Measurements from ENCODE around the gene BMF. TPM values are rescaled to one million over a fixed set of nuclear protein-coding genes. Genes with fewer than 3 reads are reported as not detected.
"Not testable (repeated sequence)": the region's sequence is repeated elsewhere in the genome, so short reads cannot be mapped to it uniquely, and the experiment has no call there.

BMF gene
- total RNA-seq, 2 experiments from 2014 or later = 4.8 to 11.1 TPM

- TF ChIP-seq CTCF (conservative IDR thresholded peaks at IDR 0.05; ENCODE audit: low read length) = no peak
- no peak for TF ChIP-seq EZH2phosphoT487 (IDR thresholded peaks at IDR 0.05; ENCODE audit: borderline replicate concordance, low read depth, low read length)
- Histone ChIP-seq H3K79me2 (ENCODE audit: insufficient read depth, low read depth, low read length) (no peaks in the 10 kb centered on the region), H3K4me3 (ENCODE audit: low read depth, low read length, poor library complexity, severe bottlenecking) (no peak overlapping the region), H3K36me3 (ENCODE audit: insufficient read depth, low read length) (no peaks in the 10 kb centered on the region), H2AFZ (ENCODE audit: low read length) (no peak overlapping the region), H4K20me1 (ENCODE audit: insufficient read depth, low read length) (no peaks in the 10 kb centered on the region), H3K4me2 (ENCODE audit: low read length) (no peak overlapping the region), H3K9me3 (ENCODE audit: low read length) (no peaks in the 10 kb centered on the region), H3K4me1 (ENCODE audit: insufficient read depth, low read length, poor library complexity, severe bottlenecking) (no peaks in the 10 kb centered on the region), H3K9me2 (ENCODE audit: insufficient read depth, low read length) (no peaks in the 10 kb centered on the region), H3K27ac (ENCODE audit: low read depth, low read length, poor library complexity, severe bottlenecking) (no peak overlapping the region)
- CTCF ChIA-PET (ENCODE audit: unreplicated experiment) = no interaction called here
- POLR2A ChIA-PET = interaction anchor here (1.1 kb wide), 1 partner anchor 90 kb away, joined by 3 read pairs; no protein-coding TSS in a partner anchor
- BruUV-seq (replicated peaks) = no TSS peak
- DNase-seq (ENCODE audit: low spot score) = no peak
- intact Hi-C loops (cut with micrococcal nuclease; ENCODE audit: unreplicated experiment) = no loop called here
Measured at GRCh38 chr15:40137303-40138200, 28.9 kb upstream of the BMF start.

GRCh38 chr15:40136470-40137302 is 28.0 kb upstream of the BMF start:
- H3K4me3 ChIP-seq (ENCODE audit: low read depth, low read length, poor library complexity, severe bottlenecking) = no peak overlapping the region
- ChIA-PET CTCF (ENCODE audit: unreplicated experiment) (no interaction called here), POLR2A (no interaction called here)
- no peaks in the 10 kb centered on the region for H3K36me3 ChIP-seq (ENCODE audit: insufficient read depth, low read length)
- no peak overlapping the region for H3K4me2 ChIP-seq (ENCODE audit: low read length)
- no peaks in the 10 kb centered on the region for H3K9me2 ChIP-seq (ENCODE audit: insufficient read depth, low read length)
- no peaks in the 10 kb centered on the region for H3K9me3 ChIP-seq (ENCODE audit: low read length)
- no peak overlapping the region for H3K27ac ChIP-seq (ENCODE audit: low read depth, low read length, poor library complexity, severe bottlenecking)
- H2AFZ ChIP-seq (ENCODE audit: low read length) = no peak overlapping the region
- no TSS peak for BruUV-seq (replicated peaks)
- H3K79me2 ChIP-seq (ENCODE audit: insufficient read depth, low read depth, low read length) = no peaks in the 10 kb centered on the region
- no peak for TF ChIP-seq EZH2phosphoT487 (IDR thresholded peaks at IDR 0.05; ENCODE audit: borderline replicate concordance, low read depth, low read length)
- H3K4me1 ChIP-seq (ENCODE audit: insufficient read depth, low read length, poor library complexity, severe bottlenecking) = no peaks in the 10 kb centered on the region
- DNase-seq (ENCODE audit: low spot score) = no peak
- intact Hi-C loops (cut with micrococcal nuclease; ENCODE audit: unreplicated experiment) = no loop called here
- no peaks in the 10 kb centered on the region for H4K20me1 ChIP-seq (ENCODE audit: insufficient read depth, low read length)

GRCh38 chr15:40135846-40136450 is 27.3 kb upstream of the BMF start:
- H3K4me2 ChIP-seq (ENCODE audit: low read length); H3K27ac ChIP-seq (ENCODE audit: low read depth, low read length, poor library complexity, severe bottlenecking); H4K20me1 ChIP-seq (ENCODE audit: insufficient read depth, low read length); intact Hi-C loops (cut with micrococcal nuclease; ENCODE audit: unreplicated experiment); H3K9me3 ChIP-seq (ENCODE audit: low read length); H3K79me2 ChIP-seq (ENCODE audit: insufficient read depth, low read depth, low read length); H3K36me3 ChIP-seq (ENCODE audit: insufficient read depth, low read length); BruUV-seq (replicated peaks); DNase-seq (ENCODE audit: low spot score); POLR2A ChIA-PET; H2AFZ ChIP-seq (ENCODE audit: low read length); CTCF ChIA-PET (ENCODE audit: unreplicated experiment); H3K4me1 ChIP-seq (ENCODE audit: insufficient read depth, low read length, poor library complexity, severe bottlenecking); H3K4me3 ChIP-seq (ENCODE audit: low read depth, low read length, poor library complexity, severe bottlenecking); H3K9me2 ChIP-seq (ENCODE audit: insufficient read depth, low read length): not testable (repeated sequence)
